Neural progenitor cell (in vitro differentiated cells): ENCODE data around the gene TM4SF20. TPM values are rescaled to one million over a fixed set of nuclear protein-coding genes. Genes with fewer than 3 reads are reported as not detected.

Experiments used
- DNase-seq: peaks from one replicate; pipeline ENCODE4 v3.0.0-alpha.2; 2016; ENCODE audit warnings: low spot score
- H2AFZ ChIP-seq: fragments of 200-600 bp; sonication (generic); replicated peaks from 2 replicates; pipeline ENCODE4 v1.6.1; 2016; ENCODE audit warnings: antibody characterized with exemption
- H3F3A ChIP-seq: fragments of 200-600 bp; sonication (generic); 2 replicates; pipeline ENCODE4 v1.6.1; 2016; ENCODE audit warnings: antibody characterized with exemption, low read depth
- H3K27ac ChIP-seq: fragments of 200-600 bp; sonication (generic); 2 replicates; pipeline ENCODE4 v1.5.1; 2016; ENCODE audit warnings: mild to moderate bottlenecking
- H3K27me3 ChIP-seq: fragments of 200-600 bp; sonication (generic); 2 replicates; pipeline ENCODE4 v1.6.1; 2016; ENCODE audit warnings: mild to moderate bottlenecking, moderate library complexity
- H3K36me3 ChIP-seq: fragments of 200-600 bp; sonication (generic); 2 replicates; pipeline ENCODE4 v1.5.1; 2016
- H3K4me1 ChIP-seq: fragments of 200-600 bp; sonication (generic); 2 replicates; pipeline ENCODE4 v1.6.1; 2016; ENCODE audit warnings: mixed run types
- H3K4me2 ChIP-seq: fragments of 200-600 bp; sonication (generic); 2 replicates; pipeline ENCODE4 v1.6.1; 2016
- H3K4me3 ChIP-seq: fragments of 200-600 bp; sonication (generic); 2 replicates; pipeline ENCODE4 v1.5.1; 2016
- H3K79me2 ChIP-seq: fragments of 200-600 bp; sonication (generic); 2 replicates; pipeline ENCODE4 v1.6.1; 2016; ENCODE audit warnings: low read depth
- H3K9ac ChIP-seq: fragments of 200-600 bp; sonication (generic); 2 replicates; pipeline ENCODE4 v1.6.1; 2016
- H3K9me3 ChIP-seq: fragments of 200-600 bp; sonication (generic); 2 replicates; pipeline ENCODE4 v1.5.1; 2016; ENCODE audit warnings: low read depth
- H4K20me1 ChIP-seq: fragments of 200-600 bp; sonication (generic); 2 replicates; pipeline ENCODE4 v1.6.1; 2016; ENCODE audit warnings: low read depth
- H3K27ac Mint-ChIP-seq: 3 replicates; pipeline ENCODE4 v1.8.0; 2021; ENCODE audit warnings: mixed read lengths
- H3K27me3 Mint-ChIP-seq: 2 replicates; pipeline ENCODE4 v1.8.0; 2022; ENCODE audit warnings: low read depth, mild to moderate bottlenecking, inconsistent platforms, moderate library complexity, mixed read lengths; ENCODE audit not compliant: insufficient read depth
- H3K36me3 Mint-ChIP-seq: 3 replicates; pipeline ENCODE4 v1.8.0; 2021; ENCODE audit warnings: mixed read lengths
- H3K4me1 Mint-ChIP-seq: 3 replicates; pipeline ENCODE4 v1.8.0; 2021; ENCODE audit warnings: mixed read lengths
- H3K4me3 Mint-ChIP-seq: 3 replicates; pipeline ENCODE4 v1.8.0; 2021; ENCODE audit warnings: mild to moderate bottlenecking, moderate library complexity, mixed read lengths
- H3K9me3 Mint-ChIP-seq: 3 replicates; pipeline ENCODE4 v1.8.0; 2020; ENCODE audit warnings: mixed read lengths
- EZH2 ChIP-seq: fragments of 200-600 bp; sonication (generic); IDR thresholded peaks from 2 replicates; pipeline ENCODE4 v1.6.1; 2017; ENCODE audit warnings: antibody characterized with exemption, mild to moderate bottlenecking, moderate library complexity
- EZH2phosphoT487 ChIP-seq: fragments of 200-600 bp; sonication (generic); IDR thresholded peaks from 2 replicates; pipeline ENCODE4 v1.6.1; 2017; ENCODE audit warnings: antibody characterized with exemption
- total RNA-seq: library from RNA; depleted of rRNA; stranded (reverse); fragments of >200 nt; gene quantifications from 2 replicates; pipeline ENCODE4 v1.2.3, GENCODE V29; 2015; ENCODE audit warnings: low replicate concordance
- TF ChIP-seq, protein P1 (sequence below): fragments of 200-600 bp; sonication (generic); IDR thresholded peaks from 2 replicates; pipeline ENCODE4 v1.5.1; 2017; ENCODE audit warnings: antibody characterized with exemption, mild to moderate bottlenecking

Gene TM4SF20
- total RNA-seq, 1 donor from 2014 or later: not detected

DNA sequence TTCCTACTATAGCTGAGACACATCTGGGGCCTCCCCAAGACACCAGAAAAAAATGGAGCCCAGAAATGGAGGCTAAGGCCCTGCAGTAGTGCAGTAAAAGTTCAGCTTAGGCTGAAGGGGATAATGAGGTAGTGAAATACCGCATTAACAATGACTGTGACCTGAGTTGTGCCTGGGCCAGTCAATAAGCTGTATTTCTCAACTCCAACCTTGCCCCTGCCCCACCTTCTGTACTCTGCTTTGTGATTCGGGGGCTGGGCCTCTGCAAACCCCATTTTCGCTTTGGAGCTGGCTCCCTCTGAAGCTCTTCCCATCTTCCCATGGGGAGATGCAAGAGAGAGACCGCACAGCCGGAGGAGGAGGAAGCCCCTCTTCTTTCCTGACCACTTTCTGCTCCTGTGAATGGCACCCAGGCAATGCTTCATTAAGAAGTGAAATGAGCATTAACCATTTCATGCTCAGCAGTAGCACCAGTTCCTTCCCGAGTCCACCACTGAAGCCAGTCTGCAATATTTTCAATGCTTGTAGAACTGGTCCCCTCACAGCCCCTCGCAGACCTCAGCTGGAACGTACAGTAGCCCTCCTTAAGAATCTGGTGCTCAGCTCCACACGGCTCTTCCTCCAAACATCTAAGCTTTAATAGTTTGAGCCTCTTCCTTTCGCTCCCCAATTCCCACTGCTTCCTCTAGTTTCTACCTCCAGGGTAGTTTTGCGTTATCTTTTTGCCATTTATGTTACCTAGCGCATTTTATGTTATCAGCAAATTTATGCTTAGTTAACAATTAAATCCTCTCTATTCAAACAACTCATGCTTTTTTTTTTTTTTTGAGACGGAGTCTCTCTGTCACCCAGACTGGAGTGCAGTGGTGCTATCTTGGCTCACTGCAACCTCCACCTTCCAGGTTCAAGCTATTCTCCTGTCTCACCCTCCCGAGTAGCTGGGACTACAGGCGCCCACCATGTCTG lies 41.3 kb upstream of the TM4SF20 start:
- peaks cover 10% of the 10 kb centered on the region for H3K4me1 Mint-ChIP-seq
- H3K27me3 ChIP-seq: no peaks in the 10 kb centered on the region

DNA sequence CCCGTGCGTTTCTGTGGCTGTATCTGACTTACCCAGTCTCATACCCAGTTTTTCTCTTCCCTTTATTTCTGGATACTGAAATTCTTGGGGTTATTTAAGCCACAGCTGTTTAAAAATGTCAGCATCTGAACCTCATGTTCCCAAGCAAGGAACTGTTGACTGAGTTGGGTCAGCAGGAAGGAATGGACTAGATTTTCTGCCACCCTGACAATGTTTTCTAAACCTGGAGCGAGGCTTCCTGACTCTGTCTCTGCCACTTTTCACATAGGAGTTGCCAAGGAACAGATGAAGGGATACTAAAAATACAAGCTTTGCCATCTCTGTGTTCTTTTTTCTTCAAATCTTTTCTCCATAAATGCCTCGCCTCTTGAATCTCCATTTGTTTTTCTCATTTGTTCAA lies 37.6 kb upstream of the TM4SF20 start:
- Histone ChIP-seq H3K27ac (no peak overlapping the region), H3K27me3 (no peaks in the 10 kb centered on the region), H3K9ac (no peak overlapping the region), H3K4me3 (no peak overlapping the region), H2AFZ (no peak overlapping the region), H3K79me2 (no peaks in the 10 kb centered on the region), H4K20me1 (no peaks in the 10 kb centered on the region), H3K9me3 (no peaks in the 10 kb centered on the region), H3K4me1 (no peaks in the 10 kb centered on the region), H3F3A (no peaks in the 10 kb centered on the region), H3K36me3 (no peaks in the 10 kb centered on the region), H3K4me2 (no peak overlapping the region)
- Mint-ChIP-seq H3K36me3 (no peaks in the 10 kb centered on the region), H3K9me3 (no peaks in the 10 kb centered on the region), H3K4me3 (no peak overlapping the region), H3K27me3 (peaks cover 3% of the 10 kb centered on the region), H3K4me1 (peaks cover 3% of the 10 kb centered on the region), H3K27ac (no peak overlapping the region)
- TF ChIP-seq, protein P1, sequence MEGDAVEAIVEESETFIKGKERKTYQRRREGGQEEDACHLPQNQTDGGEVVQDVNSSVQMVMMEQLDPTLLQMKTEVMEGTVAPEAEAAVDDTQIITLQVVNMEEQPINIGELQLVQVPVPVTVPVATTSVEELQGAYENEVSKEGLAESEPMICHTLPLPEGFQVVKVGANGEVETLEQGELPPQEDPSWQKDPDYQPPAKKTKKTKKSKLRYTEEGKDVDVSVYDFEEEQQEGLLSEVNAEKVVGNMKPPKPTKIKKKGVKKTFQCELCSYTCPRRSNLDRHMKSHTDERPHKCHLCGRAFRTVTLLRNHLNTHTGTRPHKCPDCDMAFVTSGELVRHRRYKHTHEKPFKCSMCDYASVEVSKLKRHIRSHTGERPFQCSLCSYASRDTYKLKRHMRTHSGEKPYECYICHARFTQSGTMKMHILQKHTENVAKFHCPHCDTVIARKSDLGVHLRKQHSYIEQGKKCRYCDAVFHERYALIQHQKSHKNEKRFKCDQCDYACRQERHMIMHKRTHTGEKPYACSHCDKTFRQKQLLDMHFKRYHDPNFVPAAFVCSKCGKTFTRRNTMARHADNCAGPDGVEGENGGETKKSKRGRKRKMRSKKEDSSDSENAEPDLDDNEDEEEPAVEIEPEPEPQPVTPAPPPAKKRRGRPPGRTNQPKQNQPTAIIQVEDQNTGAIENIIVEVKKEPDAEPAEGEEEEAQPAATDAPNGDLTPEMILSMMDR: no peak
- no peak for TF ChIP-seq EZH2phosphoT487
- no peak for TF ChIP-seq EZH2
- DNase-seq: no peak

More for the DNA sequence above, 41.3 kb upstream of the TM4SF20 start:
- H3K9me3 ChIP-seq: no peaks in the 10 kb centered on the region
- no peak overlapping the region for H3K27ac ChIP-seq
- no peaks in the 10 kb centered on the region for H4K20me1 ChIP-seq
- no peaks in the 10 kb centered on the region for H3K9me3 Mint-ChIP-seq
- H3K4me3 Mint-ChIP-seq: no peak overlapping the region
- H3K4me2 ChIP-seq: no peak overlapping the region
- no peaks in the 10 kb centered on the region for H3K4me1 ChIP-seq
- no peak for DNase-seq
- H2AFZ ChIP-seq: no peak overlapping the region
- H3K27ac Mint-ChIP-seq: no peak overlapping the region
- no peaks in the 10 kb centered on the region for H3K27me3 Mint-ChIP-seq
- no peak overlapping the region for H3K4me3 ChIP-seq
- no peaks in the 10 kb centered on the region for H3K36me3 Mint-ChIP-seq
- H3F3A ChIP-seq: no peaks in the 10 kb centered on the region
- H3K79me2 ChIP-seq: no peaks in the 10 kb centered on the region
- H3K9ac ChIP-seq: no peak overlapping the region
- TF ChIP-seq, protein P1: no peak
- TF ChIP-seq EZH2 (no peak), EZH2phosphoT487 (no peak)
- no peaks in the 10 kb centered on the region for H3K36me3 ChIP-seq

DNA sequence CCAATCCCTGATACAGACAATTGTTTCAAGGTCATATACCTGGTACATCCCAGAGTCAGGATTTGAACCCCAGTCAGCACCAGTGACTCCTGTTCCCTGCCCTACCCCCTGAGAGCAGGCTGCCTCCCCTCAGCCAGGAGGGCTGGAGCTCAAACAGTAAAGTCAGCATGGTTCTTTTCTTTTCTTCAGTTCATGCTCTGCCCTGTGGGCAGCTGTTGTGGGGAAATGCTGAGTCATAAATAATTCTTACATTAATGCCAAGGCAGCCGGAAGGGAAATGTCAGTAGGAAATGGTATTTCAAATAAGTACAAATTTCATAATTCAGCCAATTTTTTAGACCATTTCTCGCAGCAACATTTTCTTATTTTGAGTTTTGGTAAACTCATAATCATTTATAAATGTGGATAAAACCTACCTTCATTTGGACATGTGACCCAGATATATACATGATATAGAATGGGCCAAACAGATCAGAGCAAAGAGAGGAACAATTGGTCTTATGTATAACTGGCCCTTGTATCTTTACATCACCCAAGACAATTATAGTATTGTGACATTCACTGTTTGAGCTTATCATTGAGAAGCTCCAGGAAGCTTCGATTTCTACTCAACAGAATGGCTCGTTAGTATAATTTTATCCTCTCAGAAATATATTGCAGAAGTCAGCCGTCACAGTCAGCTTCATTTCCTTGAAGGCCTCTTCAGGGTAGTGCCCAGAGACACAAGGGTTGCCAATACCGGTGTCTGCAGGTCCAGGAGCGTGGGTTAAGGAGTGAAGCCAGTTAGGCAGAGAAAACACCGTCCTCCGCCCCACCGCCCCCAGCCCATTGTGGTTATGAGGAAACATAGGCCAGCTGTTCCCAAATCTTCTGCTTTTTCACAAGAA lies 36.7 kb upstream of the TM4SF20 start:
- Histone ChIP-seq H3K27me3 (no peaks in the 10 kb centered on the region), H3K79me2 (no peaks in the 10 kb centered on the region), H3K4me2 (no peak overlapping the region), H3K36me3 (no peaks in the 10 kb centered on the region), H3K4me3 (no peak overlapping the region), H4K20me1 (no peaks in the 10 kb centered on the region), H3K4me1 (no peaks in the 10 kb centered on the region), H3K9me3 (no peaks in the 10 kb centered on the region), H3K27ac (no peak overlapping the region), H3F3A (no peaks in the 10 kb centered on the region), H2AFZ (no peak overlapping the region), H3K9ac (no peak overlapping the region)
- no peak for TF ChIP-seq EZH2
- TF ChIP-seq, protein P1: no peak
- no peak for TF ChIP-seq EZH2phosphoT487
- no peak for DNase-seq
- Mint-ChIP-seq H3K4me1 (peaks cover 3% of the 10 kb centered on the region), H3K27ac (no peak overlapping the region), H3K4me3 (no peak overlapping the region), H3K27me3 (peaks cover 3% of the 10 kb centered on the region), H3K36me3 (no peaks in the 10 kb centered on the region), H3K9me3 (no peaks in the 10 kb centered on the region)
